IMR-90 (cell line): ENCODE measurements around the gene NUDCD2. TPM values are rescaled to one million over a fixed set of nuclear protein-coding genes. Genes with fewer than 3 reads are reported as not detected.

Experiments
- ATAC-seq: fragments of 200-7000 bp; cut with Tn5 transposase; 2 replicates; pipeline ENCODE4 v1.9.1; 2020; ENCODE audit warnings: low read depth, mild to moderate bottlenecking, moderate library complexity
- BruUV-seq: library from RNA; stranded (reverse); fragments of 400-500 nt; replicated peaks from 2 replicates; lab custom pipeline; 2021; lab: Mats Ljungman, UMichigan
- CTCF ChIA-PET: fragments of 300-600 bp; formaldehyde crosslinking; extraction: SDS; loops from one replicate; lab custom pipeline; 2021; ENCODE audit warnings: antibody characterized with exemption; lab: Yijun Ruan, JAX
- POLR2A ChIA-PET: fragments of 300-600 bp; sonication (Branson Sonifier 250); formaldehyde crosslinking; loops from one replicate; lab custom pipeline; 2022; ENCODE audit warnings: antibody characterized with exemption; ENCODE audit not compliant: unreplicated experiment; lab: Charles Lee
- DNase-seq: peaks from one replicate; pipeline ENCODE4 v3.0.0; 2013
- H2AFZ ChIP-seq: replicated peaks from 2 replicates; pipeline ENCODE3; 2013; ENCODE audit warnings: low read length, mild to moderate bottlenecking; ENCODE audit not compliant: poor library complexity
- H2AK5ac ChIP-seq: 2 replicates; pipeline ENCODE4 v1.6.1; 2013; ENCODE audit warnings: low read depth, low read length, inconsistent platforms
- H2AK9ac ChIP-seq: replicated peaks from 2 replicates; pipeline ENCODE3; 2013; ENCODE audit warnings: mild to moderate bottlenecking, low read depth, low read length, moderate library complexity; ENCODE audit not compliant: poor library complexity
- H2BK120ac ChIP-seq: 2 replicates; pipeline ENCODE4 v1.6.1; 2013; ENCODE audit warnings: low read depth, low read length, inconsistent platforms
- H2BK15ac ChIP-seq: 3 replicates; pipeline ENCODE4 v1.6.1; 2013; ENCODE audit warnings: low read depth, low read length, inconsistent platforms
- H2BK20ac ChIP-seq: 2 replicates; pipeline ENCODE4 v1.6.1; 2013; ENCODE audit warnings: low read depth, mild to moderate bottlenecking, inconsistent platforms, low read length, moderate library complexity
- H2BK5ac ChIP-seq: 2 replicates; pipeline ENCODE4 v1.6.1; 2013; ENCODE audit warnings: mild to moderate bottlenecking, low read depth, low read length, inconsistent platforms; ENCODE audit not compliant: poor library complexity, severe bottlenecking
- H3K14ac ChIP-seq: replicated peaks from 2 replicates; pipeline ENCODE4 v1.6.1; 2013; ENCODE audit warnings: low read depth, low read length, inconsistent platforms
- H3K18ac ChIP-seq: 2 replicates; pipeline ENCODE4 v1.6.1; 2013; ENCODE audit warnings: low read depth, low read length, control low read depth
- H3K23ac ChIP-seq: 2 replicates; pipeline ENCODE4 v1.6.1; 2013; ENCODE audit warnings: low read depth, low read length, inconsistent platforms
- H3K27ac ChIP-seq: 2 replicates; pipeline ENCODE4 v1.5.1; 2013; ENCODE audit warnings: mild to moderate bottlenecking, control low read depth, low read length; ENCODE audit not compliant: insufficient read depth
- H3K27me3 ChIP-seq: 2 replicates; pipeline ENCODE4 v1.6.1; 2013; ENCODE audit warnings: low read length; ENCODE audit not compliant: control insufficient read depth, insufficient read depth
- H3K36me3 ChIP-seq: 2 replicates; pipeline ENCODE4 v1.6.1; 2013; ENCODE audit warnings: low read length, mixed read lengths; ENCODE audit not compliant: control insufficient read depth, insufficient read depth
- H3K4ac ChIP-seq: 2 replicates; pipeline ENCODE4 v1.6.1; 2013; ENCODE audit warnings: low read depth, low read length, inconsistent platforms
- H3K4me1 ChIP-seq: 2 replicates; pipeline ENCODE4 v1.6.1; 2013; ENCODE audit warnings: low read length, mixed read lengths; ENCODE audit not compliant: control insufficient read depth, insufficient read depth
- H3K4me2 ChIP-seq: 2 replicates; pipeline ENCODE4 v1.6.1; 2013; ENCODE audit warnings: low read depth, mild to moderate bottlenecking, control low read depth, low read length, moderate library complexity
- H3K4me3 ChIP-seq: 2 replicates; pipeline ENCODE4 v1.5.1; 2013; ENCODE audit warnings: low read depth, mild to moderate bottlenecking, control low read depth, low read length, moderate library complexity; ENCODE audit not compliant: insufficient read depth
- H3K56ac ChIP-seq: 2 replicates; pipeline ENCODE4 v1.6.1; 2013; ENCODE audit warnings: low read length, inconsistent platforms; ENCODE audit not compliant: insufficient read depth; ENCODE audit errors: extremely low read depth
- H3K79me1 ChIP-seq, 2 experiments: 2 replicates each; pipeline ENCODE4 v1.6.1; 2013; ENCODE audit warnings: low read length in 2 of 2, inconsistent platforms in 1 of 2, low read depth in 1 of 2
- H3K9ac ChIP-seq: 2 replicates; pipeline ENCODE4 v1.6.1; 2013; ENCODE audit warnings: low read depth, low read length, control low read depth
- H3K9me1 ChIP-seq: 2 replicates; pipeline ENCODE4 v1.6.1; 2013; ENCODE audit warnings: low read length, inconsistent platforms; ENCODE audit not compliant: insufficient read depth
- H3K9me3 ChIP-seq: 2 replicates; pipeline ENCODE4 v1.6.1; 2013; ENCODE audit warnings: low read length; ENCODE audit not compliant: control insufficient read depth, insufficient read depth
- H4K20me1 ChIP-seq: 2 replicates; pipeline ENCODE4 v1.6.1; 2013; ENCODE audit warnings: low read length, inconsistent platforms; ENCODE audit not compliant: insufficient read depth
- H4K5ac ChIP-seq: 2 replicates; pipeline ENCODE4 v1.6.1; 2013; ENCODE audit warnings: mild to moderate bottlenecking, low read depth, low read length, control low read depth
- H4K8ac ChIP-seq, 2 experiments: 2 replicates each; pipeline ENCODE4 v1.6.1; 2013; ENCODE audit warnings: low read depth in 2 of 2, low read length in 2 of 2, control low read depth in 1 of 2, inconsistent platforms in 1 of 2
- H4K91ac ChIP-seq: 2 replicates; pipeline ENCODE4 v1.6.1; 2013; ENCODE audit warnings: low read depth, low read length, inconsistent platforms; ENCODE audit not compliant: insufficient read depth
- BHLHE40 ChIP-seq: fragments of 150-350 bp; IDR thresholded peaks from 2 replicates; pipeline ENCODE4 v1.6.1; 2016; ENCODE audit warnings: mild to moderate bottlenecking, low read depth, low read length
- CEBPB ChIP-seq: IDR thresholded peaks from 2 replicates; pipeline ENCODE4 v1.6.1; 2012; ENCODE audit warnings: low read depth, low read length, improper control_type of control experiment
- CHD1 ChIP-seq: IDR thresholded peaks from 2 replicates; pipeline ENCODE4 v1.6.1; 2012; ENCODE audit warnings: low read depth, low read length, improper control_type of control experiment
- MAFK ChIP-seq: IDR thresholded peaks from 2 replicates; pipeline ENCODE4 v1.6.1; 2012; ENCODE audit warnings: low read depth, low read length, improper control_type of control experiment
- MAZ ChIP-seq: IDR thresholded peaks from 2 replicates; pipeline ENCODE4 v1.6.1; 2012; ENCODE audit warnings: low read depth, mild to moderate bottlenecking, low read length, improper control_type of control experiment, moderate library complexity, borderline replicate concordance
- MXI1 ChIP-seq: IDR thresholded peaks from 2 replicates; pipeline ENCODE4 v1.6.1; 2012; ENCODE audit warnings: low read depth, mild to moderate bottlenecking, low read length, moderate library complexity, borderline replicate concordance
- NFE2L2 ChIP-seq: fragments of 150-350 bp; IDR thresholded peaks from 2 replicates; pipeline ENCODE4 v1.6.1; 2016; ENCODE audit warnings: low read depth, mild to moderate bottlenecking, low read length
- RAD21 ChIP-seq: IDR thresholded peaks from 2 replicates; pipeline ENCODE4 v1.6.1; 2012; ENCODE audit warnings: low read length, improper control_type of control experiment
- SMC3 ChIP-seq: fragments of 150-350 bp; IDR thresholded peaks from 2 replicates; pipeline ENCODE4 v1.6.1; 2016; ENCODE audit warnings: low read depth, mild to moderate bottlenecking, antibody characterized with exemption, low read length, moderate library complexity
- WGBS, 2 experiments: methylation state at CpG; one replicate each; pipeline versions ENCODE4 v1.1.5 to v1.1.7; 2013; ENCODE audit warnings: missing lambda C conversion rate in 2 of 2; ENCODE audit not compliant: insufficient read length in 1 of 2; ENCODE audit errors: extremely low coverage in 2 of 2; 5-methylcytosine and 5-hydroxymethylcytosine counted together
- dilution Hi-C: fragments of 300-500 bp; cut with HindIII; formaldehyde crosslinking; loops from one replicate; pipeline ENCODE4 v1.14.3; 2018; ENCODE audit warnings: low sequenced_read_pairs; ENCODE audit not compliant: unreplicated experiment
- in situ Hi-C: fragments of 300-500 bp; cut with MboI; formaldehyde crosslinking; loops from 3 replicates; pipeline ENCODE4 v1.14.3; 2019; ENCODE audit warnings: low sequenced_read_pairs, inconsistent platforms, mixed read lengths
- intact Hi-C: fragments of 100-400 bp; cut with micrococcal nuclease; formaldehyde crosslinking; loops from 2 replicates; pipeline ENCODE4 v1.10.0; 2022
- polyA plus RNA-seq, 3 experiments: library from polyadenylated mRNA; depleted of rRNA; stranded (reverse); fragments of >200 nt; gene quantifications; 2 replicates each; pipeline ENCODE4 v1.2.3, GENCODE V29; 2012; ENCODE audit warnings: low replicate concordance in 1 of 3
- total RNA-seq: library from RNA; depleted of rRNA; stranded (reverse); fragments of >200 nt; gene quantifications from 2 replicates; pipeline ENCODE4 v1.2.3, GENCODE V29; 2012
- TF ChIP-seq, protein P1 (sequence below): fragments of 150-350 bp; IDR thresholded peaks from 2 replicates; pipeline ENCODE4 v1.6.1; 2016; ENCODE audit warnings: low read depth, mild to moderate bottlenecking, low read length, moderate library complexity, borderline replicate concordance
- TF ChIP-seq, protein P2 (sequence below): fragments of 150-350 bp; IDR thresholded peaks from 2 replicates; pipeline ENCODE4 v1.6.1; 2017; ENCODE audit warnings: mild to moderate bottlenecking, antibody characterized with exemption, low read length, low read depth
- TF ChIP-seq, protein P3 (sequence below): conservative IDR thresholded peaks from 2 replicates; pipeline ENCODE4 v1.5.1; 2012; ENCODE audit warnings: mild to moderate bottlenecking, low read depth, low read length, improper control_type of control experiment

The NUDCD2 gene
- total and polyA plus RNA-seq, 2 of the 4 experiments (the other 2 are of a cell fraction), result 3.0 to 3.5 TPM

DNA sequence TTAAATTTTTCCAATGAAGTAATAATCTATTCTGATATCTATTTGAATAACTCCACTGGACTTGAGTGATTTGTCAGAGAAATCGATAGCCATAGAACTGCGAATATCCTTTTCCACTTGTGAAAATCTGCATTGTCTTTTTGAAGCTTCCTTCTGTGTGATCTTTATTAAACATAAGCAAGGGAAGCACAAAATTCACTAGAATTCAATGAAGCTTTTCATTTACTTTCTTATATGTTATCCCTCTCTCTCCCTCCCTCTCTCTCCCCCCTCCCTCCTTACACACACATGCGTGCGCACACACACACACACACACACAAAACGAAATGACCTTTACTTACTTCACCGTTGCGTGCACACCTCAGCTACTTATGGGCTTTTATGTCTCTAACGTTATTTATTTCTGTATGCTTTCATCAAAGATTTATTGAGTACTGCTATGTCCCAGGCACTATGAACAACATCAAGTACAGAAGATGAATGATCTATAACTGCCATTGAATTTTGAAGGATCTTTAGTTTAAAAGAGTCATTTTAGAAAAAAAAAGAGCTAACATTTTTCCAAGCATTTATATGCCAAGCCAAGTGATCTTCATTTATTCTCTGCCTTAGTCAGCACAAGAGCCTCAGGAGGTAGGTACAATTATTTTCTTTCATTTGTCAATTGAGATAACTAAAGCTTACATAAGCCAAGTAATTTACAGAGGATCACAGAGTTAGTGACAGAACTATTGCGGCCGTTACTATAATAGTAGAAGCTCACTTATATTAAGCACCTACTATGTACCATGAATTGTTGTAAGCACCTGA lies 55.3 kb downstream of the NUDCD2 start (continued):
- no peak for TF ChIP-seq NFE2L2

DNA sequence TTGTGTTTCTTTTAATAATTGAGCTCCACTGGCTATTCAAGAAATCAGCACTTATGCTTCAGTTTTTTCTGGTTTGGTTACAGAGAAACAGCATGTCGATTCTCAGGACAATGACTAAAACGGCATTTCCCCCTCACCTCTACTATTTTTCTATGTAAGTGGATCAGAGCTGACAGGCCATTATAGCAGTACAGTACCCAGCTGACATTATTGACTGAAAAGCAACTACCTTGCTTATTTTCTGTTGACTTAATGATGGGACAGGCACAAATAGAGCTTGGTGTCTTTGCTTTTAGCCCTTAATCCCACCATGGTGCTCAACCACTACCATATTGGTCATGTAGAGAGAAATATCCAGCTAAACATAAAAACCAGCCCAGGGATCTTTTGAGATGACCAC lies 57.9 kb downstream of the NUDCD2 start:
- Histone ChIP-seq H3K9ac (no peak overlapping the region), H4K8ac (no peak overlapping the region), H3K4ac (no peak overlapping the region), H3K27ac (no peak overlapping the region), H2BK5ac (no peak overlapping the region), H2BK120ac (no peak overlapping the region), H3K14ac (no peak overlapping the region), H3K79me1 (no peaks in the 10 kb centered on the region), H3K4me1 (no peaks in the 10 kb centered on the region), H3K36me3 (no peaks in the 10 kb centered on the region), H2AFZ (no peak overlapping the region), H2AK9ac (no peak overlapping the region), H4K20me1 (no peaks in the 10 kb centered on the region), H3K27me3 (no peaks in the 10 kb centered on the region), H3K18ac (no peak overlapping the region), H3K56ac (no peak overlapping the region), H3K4me3 (no peak overlapping the region), H3K4me2 (no peak overlapping the region), H4K5ac (no peak overlapping the region), H4K91ac (no peak overlapping the region), H2BK20ac (no peak overlapping the region), H3K9me1 (no peaks in the 10 kb centered on the region), H2BK15ac (no peak overlapping the region), H3K23ac (no peak overlapping the region), H2AK5ac (no peak overlapping the region), H3K9me3 (no peaks in the 10 kb centered on the region)
- ATAC-seq, result no peak
- POLR2A ChIA-PET, result no interaction called here
- in situ Hi-C loops (no loop called here), dilution Hi-C loops (no loop called here), intact Hi-C loops (no loop called here)
- CTCF ChIA-PET, result no interaction called here
- no TSS peak for BruUV-seq
- WGBS, 2 experiments, result no CpG with 5 or more reads among the region's 2 CpGs
- DNase-seq, result no peak
- TF ChIP-seq CEBPB, result no peak
- TF ChIP-seq NFE2L2, result no peak
- TF ChIP-seq, protein P1, sequence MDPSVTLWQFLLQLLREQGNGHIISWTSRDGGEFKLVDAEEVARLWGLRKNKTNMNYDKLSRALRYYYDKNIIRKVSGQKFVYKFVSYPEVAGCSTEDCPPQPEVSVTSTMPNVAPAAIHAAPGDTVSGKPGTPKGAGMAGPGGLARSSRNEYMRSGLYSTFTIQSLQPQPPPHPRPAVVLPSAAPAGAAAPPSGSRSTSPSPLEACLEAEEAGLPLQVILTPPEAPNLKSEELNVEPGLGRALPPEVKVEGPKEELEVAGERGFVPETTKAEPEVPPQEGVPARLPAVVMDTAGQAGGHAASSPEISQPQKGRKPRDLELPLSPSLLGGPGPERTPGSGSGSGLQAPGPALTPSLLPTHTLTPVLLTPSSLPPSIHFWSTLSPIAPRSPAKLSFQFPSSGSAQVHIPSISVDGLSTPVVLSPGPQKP, result no peak
- TF ChIP-seq CHD1, result no peak
- no peak for TF ChIP-seq SMC3
- TF ChIP-seq MXI1, result no peak
- TF ChIP-seq, protein P2, sequence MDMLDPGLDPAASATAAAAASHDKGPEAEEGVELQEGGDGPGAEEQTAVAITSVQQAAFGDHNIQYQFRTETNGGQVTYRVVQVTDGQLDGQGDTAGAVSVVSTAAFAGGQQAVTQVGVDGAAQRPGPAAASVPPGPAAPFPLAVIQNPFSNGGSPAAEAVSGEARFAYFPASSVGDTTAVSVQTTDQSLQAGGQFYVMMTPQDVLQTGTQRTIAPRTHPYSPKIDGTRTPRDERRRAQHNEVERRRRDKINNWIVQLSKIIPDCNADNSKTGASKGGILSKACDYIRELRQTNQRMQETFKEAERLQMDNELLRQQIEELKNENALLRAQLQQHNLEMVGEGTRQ, result no peak
- TF ChIP-seq RAD21, result no peak
- TF ChIP-seq, protein P3, sequence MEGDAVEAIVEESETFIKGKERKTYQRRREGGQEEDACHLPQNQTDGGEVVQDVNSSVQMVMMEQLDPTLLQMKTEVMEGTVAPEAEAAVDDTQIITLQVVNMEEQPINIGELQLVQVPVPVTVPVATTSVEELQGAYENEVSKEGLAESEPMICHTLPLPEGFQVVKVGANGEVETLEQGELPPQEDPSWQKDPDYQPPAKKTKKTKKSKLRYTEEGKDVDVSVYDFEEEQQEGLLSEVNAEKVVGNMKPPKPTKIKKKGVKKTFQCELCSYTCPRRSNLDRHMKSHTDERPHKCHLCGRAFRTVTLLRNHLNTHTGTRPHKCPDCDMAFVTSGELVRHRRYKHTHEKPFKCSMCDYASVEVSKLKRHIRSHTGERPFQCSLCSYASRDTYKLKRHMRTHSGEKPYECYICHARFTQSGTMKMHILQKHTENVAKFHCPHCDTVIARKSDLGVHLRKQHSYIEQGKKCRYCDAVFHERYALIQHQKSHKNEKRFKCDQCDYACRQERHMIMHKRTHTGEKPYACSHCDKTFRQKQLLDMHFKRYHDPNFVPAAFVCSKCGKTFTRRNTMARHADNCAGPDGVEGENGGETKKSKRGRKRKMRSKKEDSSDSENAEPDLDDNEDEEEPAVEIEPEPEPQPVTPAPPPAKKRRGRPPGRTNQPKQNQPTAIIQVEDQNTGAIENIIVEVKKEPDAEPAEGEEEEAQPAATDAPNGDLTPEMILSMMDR, result no peak
- TF ChIP-seq MAFK, result no peak
- TF ChIP-seq BHLHE40, result no peak
- TF ChIP-seq MAZ, result no peak
